GM23338 (cell line): ENCODE measurements around the gene MTMR3. TPM values are rescaled to one million over a fixed set of nuclear protein-coding genes. Genes with fewer than 3 reads are reported as not detected.

ENCODE experiments used
- ATAC-seq: fragments of 200-7000 bp; cut with Tn5 transposase; 3 replicates; pipeline ENCODE4 v1.9.1; 2020
- DNase-seq: peaks from one replicate; pipeline ENCODE4 v3.0.0-alpha.2; 2015; ENCODE audit warnings: low spot score
- H2AFZ ChIP-seq: fragments of 200-600 bp; sonication (generic); 2 replicates; pipeline ENCODE4 v1.8.0; 2016; ENCODE audit warnings: antibody characterized with exemption, mild to moderate bottlenecking, moderate library complexity
- H3F3A ChIP-seq: fragments of 200-600 bp; sonication (generic); replicated peaks from 2 replicates; pipeline ENCODE4 v1.8.0; 2017; ENCODE audit warnings: antibody characterized with exemption, mixed run types, low read depth
- H3K27ac ChIP-seq: fragments of 200-600 bp; sonication (generic); 2 replicates; pipeline ENCODE4 v1.6.1; 2016; ENCODE audit warnings: low read depth
- H3K27me3 ChIP-seq: fragments of 200-600 bp; sonication (generic); 2 replicates; pipeline ENCODE4 v1.8.0; 2016; ENCODE audit warnings: mild to moderate bottlenecking, mixed run types, moderate library complexity; ENCODE audit not compliant: insufficient read depth
- H3K36me3 ChIP-seq: fragments of 200-600 bp; sonication (generic); 2 replicates; pipeline ENCODE4 v1.8.0; 2016; ENCODE audit warnings: mild to moderate bottlenecking; ENCODE audit not compliant: insufficient read depth
- H3K4me1 ChIP-seq: fragments of 200-600 bp; sonication (generic); 2 replicates; pipeline ENCODE4 v1.8.0; 2016; ENCODE audit warnings: mild to moderate bottlenecking, moderate library complexity; ENCODE audit not compliant: insufficient read depth
- H3K4me2 ChIP-seq: fragments of 200-600 bp; sonication (generic); 2 replicates; pipeline ENCODE4 v1.7.1; 2017; ENCODE audit warnings: mixed run types
- H3K4me3 ChIP-seq: fragments of 200-600 bp; sonication (generic); 2 replicates; pipeline ENCODE4 v1.6.1; 2016; ENCODE audit warnings: mixed run types
- H3K79me2 ChIP-seq: fragments of 200-600 bp; sonication (generic); replicated peaks from 2 replicates; pipeline ENCODE4 v1.8.0; 2017; ENCODE audit warnings: mild to moderate bottlenecking; ENCODE audit not compliant: insufficient read depth
- H3K9me2 ChIP-seq: fragments of 200-600 bp; sonication (generic); 2 replicates; pipeline ENCODE4 v1.8.0; 2017; ENCODE audit not compliant: insufficient read depth
- H4K20me1 ChIP-seq: fragments of 200-600 bp; sonication (generic); replicated peaks from 2 replicates; pipeline ENCODE4 v1.8.0; 2017; ENCODE audit warnings: mild to moderate bottlenecking; ENCODE audit not compliant: insufficient read depth
- H3K27ac Mint-ChIP-seq: 2 replicates; pipeline ENCODE4 v1.8.0; 2020; ENCODE audit warnings: inconsistent platforms, mild to moderate bottlenecking, moderate library complexity, mixed read lengths
- H3K27me3 Mint-ChIP-seq: 3 replicates; pipeline ENCODE4 v1.8.0; 2022; ENCODE audit warnings: low read depth, mild to moderate bottlenecking, moderate library complexity, mixed read lengths, inconsistent platforms; ENCODE audit not compliant: insufficient read depth, poor library complexity
- H3K36me3 Mint-ChIP-seq: 3 replicates; pipeline ENCODE4 v1.8.0; 2021; ENCODE audit warnings: low read depth, mild to moderate bottlenecking, inconsistent platforms, moderate library complexity, mixed read lengths
- H3K4me1 Mint-ChIP-seq: 3 replicates; pipeline ENCODE4 v1.8.0; 2020; ENCODE audit warnings: mild to moderate bottlenecking, inconsistent platforms, mixed read lengths
- H3K4me3 Mint-ChIP-seq: 3 replicates; pipeline ENCODE4 v1.8.0; 2021; ENCODE audit warnings: moderate library complexity, mild to moderate bottlenecking, inconsistent platforms, mixed read lengths
- H3K9me3 Mint-ChIP-seq: 3 replicates; pipeline ENCODE4 v1.8.0; 2020; ENCODE audit warnings: moderate library complexity, mild to moderate bottlenecking, inconsistent platforms, mixed read lengths
- CREB1 ChIP-seq: fragments of 250-450 bp; sonication (Bioruptor Pico); IDR thresholded peaks from 2 replicates; pipeline ENCODE4 v1.5.0; 2020; ENCODE audit warnings: low read depth, mild to moderate bottlenecking, moderate library complexity
- EZH2 ChIP-seq: fragments of 200-600 bp; sonication (generic); IDR thresholded peaks from one replicate; pipeline ENCODE4 v1.8.0; 2017; ENCODE audit warnings: antibody characterized with exemption, mild to moderate bottlenecking, low read depth; ENCODE audit not compliant: unreplicated experiment
- JUNB ChIP-seq: IDR thresholded peaks from one replicate; pipeline ENCODE4 v1.6.1; 2016; ENCODE audit warnings: antibody characterized with exemption; ENCODE audit not compliant: unreplicated experiment
- POLR2AphosphoS5 ChIP-seq: IDR thresholded peaks from 2 replicates; pipeline ENCODE4 v1.6.1; 2016; ENCODE audit warnings: antibody characterized with exemption, low read depth
- REST ChIP-seq: IDR thresholded peaks from one replicate; pipeline ENCODE4 v1.6.1; 2018; ENCODE audit warnings: antibody characterized with exemption; ENCODE audit not compliant: unreplicated experiment
- STAT1 ChIP-seq: IDR thresholded peaks from one replicate; pipeline ENCODE4 v1.6.1; 2016; ENCODE audit warnings: antibody characterized with exemption; ENCODE audit not compliant: unreplicated experiment
- polyA plus RNA-seq: library from polyadenylated mRNA; unstranded; fragments of >200 nt; fragmentation: Nextera tagmentation; extraction: Ambion mirVana; gene quantifications from 2 replicates; pipeline ENCODE4 v1.2.1, GENCODE V29; 2016
- total RNA-seq: library from RNA; depleted of rRNA; stranded (reverse); fragments of >200 nt; shearing (Covaris generic); gene quantifications from 2 replicates; pipeline ENCODE4 v1.2.3, GENCODE V29; 2014
- TF ChIP-seq, protein P1 (sequence below): IDR thresholded peaks from 2 replicates; pipeline ENCODE4 v1.6.1; 2016; ENCODE audit warnings: antibody characterized with exemption
- TF ChIP-seq, protein P2 (sequence below), 2 experiments: fragments of 200-600 bp in 1 of 2; sonication (generic) in 1 of 2; conservative IDR thresholded peaks; 2 replicates each; pipeline versions ENCODE4 v1.5.1 to v1.6.1; 2016 to 2017; ENCODE audit warnings: antibody characterized with exemption in 2 of 2, low read depth in 2 of 2, mild to moderate bottlenecking in 2 of 2, moderate library complexity in 1 of 2
- TF ChIP-seq, protein P3 (sequence below): fragments of 250-450 bp; sonication (Bioruptor Pico); IDR thresholded peaks from 2 replicates; pipeline ENCODE4 v1.5.0; 2020; ENCODE audit warnings: mild to moderate bottlenecking, moderate library complexity

The MTMR3 gene
- total and polyA plus RNA-seq, 2 experiments from 2014 or later: 5.2 to 27.4 TPM

- TF ChIP-seq REST (no peak), JUNB (no peak), STAT1 (no peak)
- TF ChIP-seq, protein P1, sequence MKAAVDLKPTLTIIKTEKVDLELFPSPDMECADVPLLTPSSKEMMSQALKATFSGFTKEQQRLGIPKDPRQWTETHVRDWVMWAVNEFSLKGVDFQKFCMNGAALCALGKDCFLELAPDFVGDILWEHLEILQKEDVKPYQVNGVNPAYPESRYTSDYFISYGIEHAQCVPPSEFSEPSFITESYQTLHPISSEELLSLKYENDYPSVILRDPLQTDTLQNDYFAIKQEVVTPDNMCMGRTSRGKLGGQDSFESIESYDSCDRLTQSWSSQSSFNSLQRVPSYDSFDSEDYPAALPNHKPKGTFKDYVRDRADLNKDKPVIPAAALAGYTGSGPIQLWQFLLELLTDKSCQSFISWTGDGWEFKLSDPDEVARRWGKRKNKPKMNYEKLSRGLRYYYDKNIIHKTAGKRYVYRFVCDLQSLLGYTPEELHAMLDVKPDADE: no peak
- TF ChIP-seq, protein P2, sequence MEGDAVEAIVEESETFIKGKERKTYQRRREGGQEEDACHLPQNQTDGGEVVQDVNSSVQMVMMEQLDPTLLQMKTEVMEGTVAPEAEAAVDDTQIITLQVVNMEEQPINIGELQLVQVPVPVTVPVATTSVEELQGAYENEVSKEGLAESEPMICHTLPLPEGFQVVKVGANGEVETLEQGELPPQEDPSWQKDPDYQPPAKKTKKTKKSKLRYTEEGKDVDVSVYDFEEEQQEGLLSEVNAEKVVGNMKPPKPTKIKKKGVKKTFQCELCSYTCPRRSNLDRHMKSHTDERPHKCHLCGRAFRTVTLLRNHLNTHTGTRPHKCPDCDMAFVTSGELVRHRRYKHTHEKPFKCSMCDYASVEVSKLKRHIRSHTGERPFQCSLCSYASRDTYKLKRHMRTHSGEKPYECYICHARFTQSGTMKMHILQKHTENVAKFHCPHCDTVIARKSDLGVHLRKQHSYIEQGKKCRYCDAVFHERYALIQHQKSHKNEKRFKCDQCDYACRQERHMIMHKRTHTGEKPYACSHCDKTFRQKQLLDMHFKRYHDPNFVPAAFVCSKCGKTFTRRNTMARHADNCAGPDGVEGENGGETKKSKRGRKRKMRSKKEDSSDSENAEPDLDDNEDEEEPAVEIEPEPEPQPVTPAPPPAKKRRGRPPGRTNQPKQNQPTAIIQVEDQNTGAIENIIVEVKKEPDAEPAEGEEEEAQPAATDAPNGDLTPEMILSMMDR (conservative IDR thresholded peaks at IDR 0.05; ENCODE audit: low read depth in 2 of 2): no peak
Measured at GRCh38 chr22:30002861-30003486, 120.0 kb downstream of the MTMR3 start (continued).

- Mint-ChIP-seq H3K36me3 (peaks cover 2% of the 10 kb centered on the region; the same call in 2 of the 3 replicates), H3K9me3 (no peaks in the 10 kb centered on the region), H3K27ac (no peak overlapping the region; the same call in 1 of the 2 replicates), H3K4me1 (peaks cover 14% of the 10 kb centered on the region), H3K27me3 (no peaks in the 10 kb centered on the region), H3K4me3 (no peak overlapping the region)
- H4K20me1 ChIP-seq: no peaks in the 10 kb centered on the region
- H3K36me3 ChIP-seq: no peaks in the 10 kb centered on the region
- no peaks in the 10 kb centered on the region for H3K4me1 ChIP-seq
- H3K4me3 ChIP-seq: no peak overlapping the region
- no peaks in the 10 kb centered on the region for H3K27me3 ChIP-seq
- H3K79me2 ChIP-seq: no peaks in the 10 kb centered on the region
- no peaks in the 10 kb centered on the region for H3F3A ChIP-seq
- no peak overlapping the region for H3K27ac ChIP-seq
- H3K9me2 ChIP-seq: no peaks in the 10 kb centered on the region
- H2AFZ ChIP-seq: no peak overlapping the region
- DNase-seq (no peak), ATAC-seq (peak; percentile 29; the same call in 2 of the 3 replicates)
- H3K4me2 ChIP-seq: no peak overlapping the region
- no peak for TF ChIP-seq POLR2AphosphoS5
- no peak for TF ChIP-seq CREB1 (CRISPR knock-in tag)
- TF ChIP-seq, protein P3, sequence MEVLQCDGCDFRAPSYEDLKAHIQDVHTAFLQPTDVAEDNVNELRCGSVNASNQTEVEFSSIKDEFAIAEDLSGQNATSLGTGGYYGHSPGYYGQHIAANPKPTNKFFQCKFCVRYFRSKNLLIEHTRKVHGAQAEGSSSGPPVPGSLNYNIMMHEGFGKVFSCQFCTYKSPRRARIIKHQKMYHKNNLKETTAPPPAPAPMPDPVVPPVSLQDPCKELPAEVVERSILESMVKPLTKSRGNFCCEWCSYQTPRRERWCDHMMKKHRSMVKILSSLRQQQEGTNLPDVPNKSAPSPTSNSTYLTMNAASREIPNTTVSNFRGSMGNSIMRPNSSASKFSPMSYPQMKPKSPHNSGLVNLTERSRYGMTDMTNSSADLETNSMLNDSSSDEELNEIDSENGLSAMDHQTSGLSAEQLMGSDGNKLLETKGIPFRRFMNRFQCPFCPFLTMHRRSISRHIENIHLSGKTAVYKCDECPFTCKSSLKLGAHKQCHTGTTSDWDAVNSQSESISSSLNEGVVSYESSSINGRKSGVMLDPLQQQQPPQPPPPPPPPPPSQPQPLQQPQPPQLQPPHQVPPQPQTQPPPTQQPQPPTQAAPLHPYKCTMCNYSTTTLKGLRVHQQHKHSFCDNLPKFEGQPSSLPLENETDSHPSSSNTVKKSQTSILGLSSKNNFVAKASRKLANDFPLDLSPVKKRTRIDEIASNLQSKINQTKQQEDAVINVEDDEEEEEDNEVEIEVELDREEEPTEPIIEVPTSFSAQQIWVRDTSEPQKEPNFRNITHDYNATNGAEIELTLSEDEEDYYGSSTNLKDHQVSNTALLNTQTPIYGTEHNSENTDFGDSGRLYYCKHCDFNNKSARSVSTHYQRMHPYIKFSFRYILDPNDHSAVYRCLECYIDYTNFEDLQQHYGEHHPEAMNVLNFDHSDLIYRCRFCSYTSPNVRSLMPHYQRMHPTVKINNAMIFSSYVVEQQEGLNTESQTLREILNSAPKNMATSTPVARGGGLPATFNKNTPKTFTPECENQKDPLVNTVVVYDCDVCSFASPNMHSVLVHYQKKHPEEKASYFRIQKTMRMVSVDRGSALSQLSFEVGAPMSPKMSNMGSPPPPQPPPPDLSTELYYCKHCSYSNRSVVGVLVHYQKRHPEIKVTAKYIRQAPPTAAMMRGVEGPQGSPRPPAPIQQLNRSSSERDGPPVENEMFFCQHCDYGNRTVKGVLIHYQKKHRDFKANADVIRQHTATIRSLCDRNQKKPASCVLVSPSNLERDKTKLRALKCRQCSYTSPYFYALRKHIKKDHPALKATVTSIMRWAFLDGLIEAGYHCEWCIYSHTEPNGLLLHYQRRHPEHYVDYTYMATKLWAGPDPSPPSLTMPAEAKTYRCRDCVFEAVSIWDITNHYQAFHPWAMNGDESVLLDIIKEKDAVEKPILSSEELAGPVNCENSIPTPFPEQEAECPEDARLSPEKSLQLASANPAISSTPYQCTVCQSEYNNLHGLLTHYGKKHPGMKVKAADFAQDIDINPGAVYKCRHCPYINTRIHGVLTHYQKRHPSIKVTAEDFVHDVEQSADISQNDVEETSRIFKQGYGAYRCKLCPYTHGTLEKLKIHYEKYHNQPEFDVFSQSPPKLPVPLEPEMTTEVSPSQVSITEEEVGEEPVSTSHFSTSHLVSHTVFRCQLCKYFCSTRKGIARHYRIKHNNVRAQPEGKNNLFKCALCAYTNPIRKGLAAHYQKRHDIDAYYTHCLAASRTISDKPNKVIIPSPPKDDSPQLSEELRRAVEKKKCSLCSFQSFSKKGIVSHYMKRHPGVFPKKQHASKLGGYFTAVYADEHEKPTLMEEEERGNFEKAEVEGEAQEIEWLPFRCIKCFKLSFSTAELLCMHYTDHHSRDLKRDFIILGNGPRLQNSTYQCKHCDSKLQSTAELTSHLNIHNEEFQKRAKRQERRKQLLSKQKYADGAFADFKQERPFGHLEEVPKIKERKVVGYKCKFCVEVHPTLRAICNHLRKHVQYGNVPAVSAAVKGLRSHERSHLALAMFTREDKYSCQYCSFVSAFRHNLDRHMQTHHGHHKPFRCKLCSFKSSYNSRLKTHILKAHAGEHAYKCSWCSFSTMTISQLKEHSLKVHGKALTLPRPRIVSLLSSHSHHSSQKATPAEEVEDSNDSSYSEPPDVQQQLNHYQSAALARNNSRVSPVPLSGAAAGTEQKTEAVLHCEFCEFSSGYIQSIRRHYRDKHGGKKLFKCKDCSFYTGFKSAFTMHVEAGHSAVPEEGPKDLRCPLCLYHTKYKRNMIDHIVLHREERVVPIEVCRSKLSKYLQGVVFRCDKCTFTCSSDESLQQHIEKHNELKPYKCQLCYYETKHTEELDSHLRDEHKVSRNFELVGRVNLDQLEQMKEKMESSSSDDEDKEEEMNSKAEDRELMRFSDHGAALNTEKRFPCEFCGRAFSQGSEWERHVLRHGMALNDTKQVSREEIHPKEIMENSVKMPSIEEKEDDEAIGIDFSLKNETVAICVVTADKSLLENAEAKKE (CRISPR knock-in tag): no peak
- TF ChIP-seq EZH2: no peak
Measured at GRCh38 chr22:30004101-30004500, 121.1 kb downstream of the MTMR3 start.
